HFF-Myc (cell line): ENCODE measurements around the gene PGAP1.

Experiments used
- DNase-seq: peaks from one replicate; pipeline ENCODE4 v3.0.0-alpha.2; 2011; ENCODE audit warnings: low read depth; ENCODE audit errors: extremely low read depth
- H3K4me3 ChIP-seq: replicated peaks from 2 replicates; pipeline ENCODE4 v1.5.1; 2011; ENCODE audit warnings: low read depth, mild to moderate bottlenecking, control low read depth, low read length
- CTCF ChIP-seq: IDR thresholded peaks from 2 replicates; pipeline ENCODE4 v1.5.1; 2012; ENCODE audit warnings: mild to moderate bottlenecking, low read depth, low read length, control low read depth; ENCODE audit errors: missing control alignments

Gene PGAP1

GRCh38 chr2:196959734-196960338 lies 33.3 kb upstream of the PGAP1 start:
- DNase-seq: no peak
- H3K4me3 ChIP-seq: no peak overlapping the region
- no peak for TF ChIP-seq CTCF

- H3K4me3 ChIP-seq: no peak overlapping the region
- no peak for TF ChIP-seq CTCF
- DNase-seq: no peak
Measured at GRCh38 chr2:196959281-196959680, 32.8 kb upstream of the PGAP1 start.

GRCh38 chr2:196957881-196958525 lies 31.5 kb upstream of the PGAP1 start:
- no peak for TF ChIP-seq CTCF

GRCh38 chr2:196957442-196957841 lies 30.9 kb upstream of the PGAP1 start:
- TF ChIP-seq CTCF: no peak

More at GRCh38 chr2:196957881-196958525, 31.5 kb upstream of the PGAP1 start:
- DNase-seq: no peak
- H3K4me3 ChIP-seq: no peak overlapping the region

GRCh38 chr2:196956069-196956468 lies 29.6 kb upstream of the PGAP1 start:
- no peak overlapping the region for H3K4me3 ChIP-seq
- no peak for DNase-seq
- TF ChIP-seq CTCF: no peak

More at GRCh38 chr2:196957442-196957841, 30.9 kb upstream of the PGAP1 start:
- DNase-seq: no peak
- H3K4me3 ChIP-seq: no peak overlapping the region

- no peak overlapping the region for H3K4me3 ChIP-seq
- no peak for TF ChIP-seq CTCF
- no peak for DNase-seq
Measured at GRCh38 chr2:196955036-196955435, 28.5 kb upstream of the PGAP1 start.
